NCI-H146 (cell line): ENCODE results near the gene INTS6.

Source experiments
- DNase-seq: peaks from one replicate; lab custom pipeline; 2025; lab: John Stamatoyannopoulos, UW

Gene INTS6

GRCh38 chr13:51342706-51343105 is 110.1 kb downstream of the INTS6 start:
- DNase-seq = no peak

- DNase-seq = no peak
Observed at GRCh38 chr13:51341791-51342190, 111.0 kb downstream of the INTS6 start.

GRCh38 chr13:51341232-51341631 is 111.6 kb downstream of the INTS6 start:
- no peak for DNase-seq

GRCh38 chr13:51339952-51340732 is 112.7 kb downstream of the INTS6 start:
- no peak for DNase-seq

GRCh38 chr13:51339354-51339753 is 113.5 kb downstream of the INTS6 start, which contains the start of gene SERPINE3:
Gene SERPINE3, plus strand, starts transcription at chr13:51339691. Its CDS starts 1,401 bp downstream, at chr13:51341092.
- DNase-seq = no peak

GRCh38 chr13:51336746-51337145 is 116.1 kb downstream of the INTS6 start:
- no peak for DNase-seq

GRCh38 chr13:51333826-51334225 is 119.0 kb downstream of the INTS6 start:
- DNase-seq = no peak

- DNase-seq = no peak
Observed at GRCh38 chr13:51333421-51333820, 119.4 kb downstream of the INTS6 start.

GRCh38 chr13:51332566-51333361 is 120.1 kb downstream of the INTS6 start:
- no peak for DNase-seq

GRCh38 chr13:51331354-51331861 is 121.4 kb downstream of the INTS6 start:
- DNase-seq = no peak

- no peak for DNase-seq
Observed at GRCh38 chr13:51330791-51331190, 122.0 kb downstream of the INTS6 start.

- no peak for DNase-seq
Observed at GRCh38 chr13:51329606-51330005, 123.2 kb downstream of the INTS6 start.

GRCh38 chr13:51328488-51328887 is 124.3 kb downstream of the INTS6 start:
- DNase-seq = no peak

- DNase-seq = no peak
Observed at GRCh38 chr13:51327961-51328360, 124.9 kb downstream of the INTS6 start.

GRCh38 chr13:51326777-51327176 is 126.1 kb downstream of the INTS6 start:
- no peak for DNase-seq

- no peak for DNase-seq
Observed at GRCh38 chr13:51325837-51326236, 127.0 kb downstream of the INTS6 start.

- no peak for DNase-seq
Observed at GRCh38 chr13:51324714-51325420, 128.0 kb downstream of the INTS6 start.

- peak; percentile 13 for DNase-seq
Observed at GRCh38 chr13:51323824-51324511, 128.9 kb downstream of the INTS6 start.

GRCh38 chr13:51322826-51323225 is 130.0 kb downstream of the INTS6 start:
- DNase-seq = no peak

GRCh38 chr13:51321836-51322235 is 131.0 kb downstream of the INTS6 start:
- no peak for DNase-seq

- DNase-seq = no peak
Observed at GRCh38 chr13:51318876-51319275, 134.0 kb downstream of the INTS6 start.

GRCh38 chr13:51318015-51318414 is 134.8 kb downstream of the INTS6 start:
- no peak for DNase-seq
